RKO (cell line): ENCODE results near the gene PRRG1.
"Not testable (repeated sequence)": the region's sequence is repeated elsewhere in the genome, so short reads cannot be mapped to it uniquely, and the experiment has no call there.

ENCODE experiments used
- DNase-seq: peaks from one replicate; pipeline ENCODE4 v3.0.0-alpha.2; 2016; ENCODE audit warnings: low spot score

Gene PRRG1

DNA sequence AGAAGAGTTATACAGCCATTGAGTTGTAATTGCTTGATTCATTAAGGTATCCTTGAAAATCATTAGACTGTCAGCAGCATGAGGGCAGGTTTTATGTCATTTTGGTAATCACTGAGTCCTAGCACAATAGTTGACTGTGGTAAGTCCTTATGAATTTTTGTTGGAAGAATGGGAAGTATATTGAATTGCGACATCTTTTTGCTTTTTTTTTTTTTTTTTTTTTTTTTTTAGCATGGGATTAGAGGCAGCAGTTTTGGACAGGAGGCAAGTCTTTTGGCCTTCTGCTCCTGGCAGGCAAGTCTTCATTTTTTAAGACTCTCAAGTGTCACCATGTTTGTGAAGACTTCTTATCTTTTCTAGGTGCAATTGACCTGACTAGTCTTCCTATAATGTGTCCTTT is 29.7 kb downstream of the PRRG1 start:
- DNase-seq: no peak

DNA sequence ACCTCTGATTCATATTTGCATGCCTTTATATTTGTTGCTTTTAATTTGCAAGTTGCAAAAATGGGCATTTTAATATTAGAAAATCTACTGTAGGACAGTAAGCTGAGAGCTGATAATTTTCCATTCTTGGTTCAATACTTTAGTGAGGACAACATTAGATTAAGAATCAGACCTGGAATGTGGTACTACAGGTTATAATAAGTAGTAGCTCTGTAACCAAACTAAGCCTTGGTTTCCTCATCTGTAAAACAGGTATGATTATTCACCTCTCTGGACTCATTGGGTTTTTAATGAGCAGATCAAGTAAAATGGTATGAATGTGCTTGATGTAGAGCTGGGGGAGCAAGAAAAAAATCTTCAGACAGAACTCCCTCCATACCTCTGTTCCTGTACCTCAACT is 31.1 kb downstream of the PRRG1 start:
- no peak for DNase-seq

DNA sequence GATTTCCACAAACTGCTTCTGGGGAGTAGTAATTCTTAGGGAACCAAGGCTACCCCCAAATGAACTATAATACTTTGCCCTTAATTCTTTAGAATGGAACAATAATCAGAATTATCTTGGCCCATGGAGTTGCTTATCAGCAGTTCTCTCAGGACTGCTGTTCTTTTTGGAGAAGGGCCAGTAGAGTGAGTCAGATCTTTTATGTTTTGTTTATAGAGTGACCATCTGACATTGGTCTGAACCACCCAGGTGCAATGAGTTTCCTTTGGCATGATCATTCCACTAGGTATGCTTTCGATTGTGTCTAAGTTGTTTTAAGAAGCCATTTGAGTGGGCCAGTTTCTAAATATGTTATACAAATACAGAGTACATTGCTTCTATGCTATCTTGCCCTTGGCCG is 31.8 kb downstream of the PRRG1 start:
- peak; percentile 48 for DNase-seq

DNA sequence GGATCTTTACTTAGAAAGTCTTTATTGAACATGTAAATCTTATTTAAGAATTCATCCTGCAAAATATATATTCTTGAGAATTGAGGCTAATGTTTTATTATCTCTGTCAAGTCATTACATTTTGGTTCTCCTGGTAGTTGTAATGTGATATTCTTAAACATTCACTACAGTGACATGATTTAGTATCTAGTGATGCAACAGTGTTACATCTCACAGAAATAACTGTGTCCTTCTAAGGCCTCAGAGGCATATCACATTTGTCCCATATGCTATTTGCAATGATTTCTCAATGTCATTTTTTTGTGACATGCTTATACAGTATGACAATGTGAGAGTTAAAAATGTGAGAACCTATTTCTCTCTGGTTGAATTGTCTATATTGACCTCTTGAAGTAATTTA is 34.1 kb downstream of the PRRG1 start:
- no peak for DNase-seq

DNA sequence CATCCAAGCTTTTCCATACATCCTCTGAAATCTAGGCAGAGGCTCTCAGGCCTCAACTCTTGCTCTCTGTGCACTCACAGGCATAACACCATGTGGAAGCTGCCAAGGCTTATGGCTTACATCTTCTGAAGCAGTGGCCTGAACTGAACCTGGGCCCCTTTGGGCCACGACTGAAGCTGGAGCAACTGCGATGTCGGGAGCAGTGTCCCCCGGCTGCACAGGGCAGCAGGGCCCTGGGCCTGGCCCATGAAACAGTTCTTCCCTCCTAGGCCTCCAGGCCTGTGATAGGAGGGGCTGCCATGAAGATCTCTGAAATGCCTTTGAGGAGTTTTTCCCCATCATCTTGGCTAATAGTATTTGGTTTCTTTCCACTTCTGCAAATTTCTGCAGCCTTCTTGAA is 39.2 kb downstream of the PRRG1 start:
- DNase-seq: no peak

DNA sequence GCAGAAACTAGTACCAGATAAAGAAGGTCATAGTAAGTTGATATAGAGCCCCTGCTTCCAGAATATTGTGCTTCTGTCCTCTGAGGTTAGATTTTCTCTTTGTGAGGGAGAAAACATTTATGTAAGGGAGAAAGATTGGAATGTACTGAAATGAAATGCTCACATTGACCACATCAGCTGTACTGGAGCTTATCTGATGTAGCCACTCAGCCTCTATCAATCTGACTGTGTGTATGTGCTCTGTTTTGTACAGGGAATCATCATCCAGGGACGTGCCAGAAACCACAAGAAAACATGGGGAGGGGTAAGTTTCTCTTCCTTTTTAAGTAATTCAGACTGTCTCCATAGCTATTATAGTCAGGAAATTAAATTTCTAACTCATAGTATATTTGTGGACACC is 56.8 kb downstream of the PRRG1 start:
- DNase-seq: no peak

DNA sequence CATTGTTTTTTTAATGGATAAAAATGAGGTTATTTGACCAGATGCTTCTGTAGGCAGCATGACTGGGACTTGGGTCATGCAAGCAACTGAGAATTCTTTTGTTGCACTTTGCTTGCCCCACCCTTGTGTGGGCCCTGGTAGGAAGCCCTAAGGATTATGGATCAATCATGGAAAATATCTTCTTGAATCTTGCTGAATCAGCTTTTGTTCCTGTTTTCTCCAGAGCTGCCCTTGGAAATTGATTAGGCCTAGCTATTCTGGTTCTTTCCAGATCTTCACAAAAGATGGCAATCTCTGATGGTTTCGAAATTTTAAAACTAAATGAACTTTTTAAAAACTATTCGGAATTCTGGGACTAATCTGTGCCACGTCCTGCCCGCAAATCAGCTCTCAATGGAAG is 58.6 kb downstream of the PRRG1 start:
- no peak for DNase-seq

DNA sequence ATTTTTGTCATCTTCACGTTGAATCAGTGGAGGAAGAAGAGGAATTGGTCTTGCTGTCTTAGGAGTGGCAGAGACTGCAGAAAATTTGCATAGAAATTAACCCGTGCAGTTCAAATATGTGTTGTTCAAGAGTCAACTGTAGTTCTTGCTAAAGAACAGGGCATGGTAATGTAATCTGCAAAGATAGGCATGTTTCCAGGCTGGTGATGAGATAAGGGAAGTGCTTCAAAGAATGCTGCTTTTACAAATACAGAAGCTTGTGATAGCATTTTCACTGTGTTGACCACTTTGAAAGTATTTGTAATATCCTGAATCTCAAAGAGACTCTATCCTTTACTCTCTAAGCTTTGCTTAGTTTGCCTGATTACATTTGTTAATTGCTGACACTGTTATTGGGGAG is 60.1 kb downstream of the PRRG1 start:
- no peak for DNase-seq

DNA sequence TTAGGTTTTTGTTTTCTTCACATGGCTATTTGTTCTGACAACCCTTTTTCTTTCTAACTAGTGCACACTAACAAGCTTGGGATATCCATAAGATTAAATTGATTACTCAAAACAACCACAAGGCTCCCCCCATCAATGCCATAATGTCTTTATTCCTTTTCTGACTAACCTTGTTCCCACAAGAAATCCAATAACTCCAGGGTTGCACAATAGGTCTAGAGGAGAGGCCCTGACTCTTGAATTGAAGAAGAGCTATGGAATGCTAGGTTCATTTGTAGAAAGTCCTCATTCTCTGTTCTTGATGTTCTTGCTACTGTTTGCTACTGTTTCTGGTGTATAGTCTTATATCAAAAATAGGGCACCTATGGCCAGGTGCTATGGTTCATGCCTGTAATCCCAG is 71.0 kb downstream of the PRRG1 start:
- DNase-seq: no peak

DNA sequence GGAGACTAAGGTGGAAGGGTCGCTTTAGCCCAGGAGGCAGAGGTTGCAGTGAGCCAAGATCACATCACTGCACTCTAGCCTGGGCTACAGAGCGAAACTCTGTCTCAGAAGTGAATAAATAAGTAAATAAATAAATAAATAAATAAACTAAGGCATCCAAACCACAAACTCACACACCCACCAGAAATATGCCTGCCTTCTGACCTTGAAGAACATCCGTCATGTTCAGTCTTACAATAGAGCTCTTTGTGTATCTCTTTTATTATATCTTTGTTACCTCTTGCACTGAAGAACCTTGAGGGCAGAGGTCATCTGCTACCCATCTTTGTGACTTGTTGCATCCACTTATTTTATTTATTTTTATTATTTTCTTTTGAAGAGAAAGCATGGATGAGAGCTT is 71.6 kb downstream of the PRRG1 start:
- DNase-seq: no peak

DNA sequence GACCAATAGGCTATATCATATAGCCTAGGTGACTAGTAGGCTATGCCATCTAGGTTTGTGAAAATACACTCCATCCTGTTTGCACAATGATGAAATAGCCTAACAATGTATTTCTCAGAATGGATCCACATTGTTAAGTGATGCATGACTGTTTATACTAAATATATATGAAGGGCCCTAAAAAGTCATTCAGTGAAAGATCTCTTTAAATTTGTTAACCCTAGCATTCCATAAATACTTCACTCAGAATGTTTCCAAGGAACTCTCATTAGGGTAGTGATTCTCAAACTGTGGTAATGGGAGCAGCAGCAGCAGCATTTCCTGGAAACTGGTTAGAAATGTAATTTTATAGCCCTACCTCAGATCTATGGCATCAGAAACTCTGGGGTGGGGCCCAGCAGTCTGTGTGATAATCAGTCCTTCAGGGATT is 74.9 kb downstream of the PRRG1 start:
- DNase-seq: no peak

DNA sequence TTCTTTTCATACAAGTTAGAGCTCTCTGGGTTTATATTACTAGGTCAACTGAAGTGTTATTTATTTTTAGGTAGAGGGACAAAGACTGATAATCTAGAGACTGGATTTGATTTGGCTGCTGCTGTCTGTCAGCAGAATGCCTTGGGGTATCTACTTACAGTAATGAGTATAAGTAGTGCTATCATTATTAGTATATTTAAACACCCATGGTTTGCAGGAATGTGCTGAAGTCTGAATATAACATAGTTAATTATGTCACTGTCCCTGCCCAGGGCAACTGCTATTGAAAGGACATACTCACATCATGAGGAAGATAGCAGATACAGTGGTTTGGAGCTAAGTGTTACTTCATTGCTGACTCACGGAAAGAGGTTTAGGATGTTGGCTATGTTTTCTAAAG is 76.2 kb downstream of the PRRG1 start:
- no peak for DNase-seq

DNA sequence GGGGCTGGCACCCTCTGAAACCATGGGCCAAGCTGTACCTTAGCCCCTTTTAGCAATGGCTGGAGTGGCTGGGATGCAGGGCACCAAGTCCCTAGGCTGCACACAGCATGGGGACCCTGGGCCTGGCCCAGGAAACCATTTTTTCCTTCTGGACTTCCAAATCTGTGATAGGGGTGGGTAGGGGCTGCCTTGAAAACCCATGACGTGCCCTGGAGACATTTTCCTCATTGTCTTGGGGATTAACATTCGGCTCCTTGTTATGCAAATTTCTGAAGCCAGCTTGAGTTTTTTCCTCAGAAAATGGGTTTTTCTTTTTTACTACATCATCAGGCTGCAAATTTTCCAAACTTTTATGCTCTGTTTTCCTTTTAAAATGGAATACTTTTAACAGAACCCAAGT is 79.8 kb downstream of the PRRG1 start:
- not testable (repeated sequence) for DNase-seq

DNA sequence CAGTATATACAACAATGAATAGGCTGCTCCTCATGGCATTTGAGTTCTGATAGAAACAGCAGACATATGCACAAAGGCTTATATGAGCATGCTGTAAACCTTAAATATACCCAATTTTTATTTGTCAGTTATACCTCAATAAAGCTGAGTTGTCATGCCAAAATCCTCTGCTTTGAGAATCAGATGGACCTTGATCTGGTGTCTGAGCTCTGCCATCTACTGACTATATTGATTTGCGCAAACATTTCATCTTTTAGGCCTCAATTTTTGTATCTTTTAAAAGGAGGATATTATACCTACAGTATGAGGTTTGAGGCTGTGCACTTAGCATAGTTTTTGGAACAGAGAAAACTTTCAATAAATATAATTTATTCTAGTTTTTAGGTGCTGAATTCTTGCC is 85.2 kb downstream of the PRRG1 start:
- DNase-seq: no peak

DNA sequence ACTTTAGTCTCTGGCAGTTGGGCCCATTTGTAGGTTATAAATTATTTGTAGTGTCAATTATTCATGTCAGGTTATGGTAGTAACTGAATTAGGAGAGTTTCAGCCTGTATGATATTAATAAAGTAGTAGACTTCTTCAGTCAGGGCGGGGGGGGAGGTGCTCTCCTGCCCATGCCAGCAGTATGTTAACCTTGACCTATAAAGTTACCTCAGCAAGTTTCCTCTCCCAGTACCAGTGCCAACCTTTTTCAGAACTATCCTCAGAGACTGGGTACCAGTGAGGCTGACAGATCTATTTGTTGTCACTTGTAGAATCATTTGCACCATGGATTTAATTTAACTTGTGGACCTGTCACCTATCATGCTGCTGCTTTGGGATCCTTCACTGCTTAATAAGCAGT is 88.0 kb downstream of the PRRG1 start:
- DNase-seq: no peak

DNA sequence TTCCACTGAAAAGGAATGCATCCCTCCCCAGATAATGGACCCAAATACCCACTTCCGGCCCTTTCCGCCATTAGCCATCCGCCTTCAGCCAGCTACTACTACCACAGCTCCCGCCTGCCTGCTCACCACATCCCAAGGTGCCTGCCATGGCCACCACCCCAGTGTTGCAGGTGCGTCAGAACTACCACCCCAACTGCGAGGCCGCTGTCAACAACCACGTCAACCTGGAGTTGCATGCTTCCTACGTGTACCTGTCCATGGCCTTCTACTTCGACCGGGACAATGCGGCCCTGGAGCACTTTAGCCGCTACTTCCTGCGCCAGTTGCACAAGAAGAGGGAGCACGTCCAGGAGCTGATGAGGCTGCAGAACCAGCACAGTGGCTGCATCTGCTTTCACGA is 92.2 kb downstream of the PRRG1 start:
- DNase-seq: no peak

DNA sequence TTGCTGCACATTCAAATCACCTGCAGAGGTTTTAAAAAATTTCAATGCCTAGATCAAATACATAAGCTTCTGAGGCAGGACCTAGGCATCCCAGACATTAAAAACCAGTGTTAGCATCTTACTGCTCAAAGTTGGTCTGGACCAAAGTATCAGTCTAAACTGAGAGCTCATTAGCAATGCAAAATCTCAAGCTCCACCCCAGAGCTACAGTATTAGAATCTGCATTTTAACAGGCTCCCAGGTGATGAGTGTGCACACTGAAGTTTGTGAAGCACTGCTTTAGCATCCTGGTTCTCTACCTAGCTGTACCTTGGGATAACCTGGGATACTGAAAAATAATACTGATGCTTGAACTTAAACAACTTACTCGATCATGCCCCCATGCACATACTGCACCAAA is 96.0 kb downstream of the PRRG1 start:
- DNase-seq: no peak

DNA sequence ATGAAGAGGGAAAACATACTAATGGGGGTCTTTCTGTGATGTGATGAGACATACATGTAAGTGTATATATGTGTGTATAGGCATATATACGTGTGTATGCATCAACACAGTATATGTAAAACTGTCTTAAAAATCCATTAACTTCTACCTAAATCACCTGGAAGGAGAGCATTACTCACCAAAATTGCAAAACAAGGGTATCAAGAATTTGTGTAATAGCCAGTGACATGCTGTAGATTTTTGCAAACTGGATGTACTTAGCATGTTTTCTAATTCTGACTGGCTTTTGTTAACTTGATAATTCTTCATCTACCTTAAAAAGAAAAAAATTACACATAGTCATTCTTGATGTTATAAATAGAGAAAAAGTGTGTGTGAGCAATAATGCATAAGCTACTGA is 104.7 kb downstream of the PRRG1 start:
- DNase-seq: no peak

DNA sequence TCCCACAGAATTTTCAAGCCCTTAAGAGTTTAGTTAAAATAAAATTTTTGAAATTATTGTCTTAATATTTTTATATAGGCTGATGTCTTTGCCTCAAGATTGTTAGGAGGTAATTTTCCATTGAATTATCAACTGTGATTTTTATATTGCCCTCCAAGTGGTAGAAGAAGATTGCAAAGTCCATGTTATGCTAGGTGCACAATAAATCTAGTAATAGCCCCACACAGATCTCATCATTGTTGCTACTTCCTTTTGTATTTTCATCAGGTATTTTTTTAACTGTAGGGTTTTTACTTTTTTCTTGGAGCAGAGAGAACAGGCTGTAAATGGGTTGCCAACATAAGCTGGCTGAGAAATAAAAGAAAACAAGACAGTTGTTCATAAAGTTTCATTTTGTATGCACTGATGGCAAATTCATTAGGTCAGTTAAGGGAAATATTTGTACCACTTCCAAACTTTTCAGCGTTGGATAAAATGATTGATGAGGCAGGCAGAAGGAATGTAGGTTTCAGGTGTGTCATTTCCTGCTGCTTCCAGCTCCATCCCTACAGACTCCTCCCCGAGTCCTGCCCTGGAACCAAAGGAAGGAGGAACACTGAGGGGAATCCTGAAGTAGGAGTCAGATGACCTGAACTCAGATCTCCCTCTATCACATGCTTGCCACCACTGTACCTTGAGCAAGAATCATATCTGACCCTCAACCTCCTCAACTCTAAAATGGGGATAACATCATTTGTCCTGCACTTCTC is 105.5 kb downstream of the PRRG1 start:
- peak; percentile 61 for DNase-seq

DNA sequence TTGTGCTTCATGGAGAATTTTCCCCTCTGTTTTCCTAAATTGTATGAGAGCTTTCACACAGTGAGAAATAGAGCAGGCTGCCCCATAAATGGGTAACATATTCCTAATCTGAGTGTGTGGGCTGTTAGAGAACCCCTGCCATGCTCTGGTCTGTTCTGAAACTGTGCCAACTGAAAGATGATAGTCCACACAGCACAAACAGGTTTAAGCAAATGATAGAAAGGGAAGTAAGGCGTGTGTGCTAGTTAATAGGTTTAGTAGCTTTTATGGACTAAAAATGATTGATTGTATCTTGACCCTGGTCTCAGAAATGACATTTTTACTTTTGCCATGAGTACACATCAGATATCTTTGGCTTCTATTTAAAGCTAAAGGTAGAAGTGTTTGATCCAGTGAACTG is 106.2 kb downstream of the PRRG1 start:
- no peak for DNase-seq

DNA sequence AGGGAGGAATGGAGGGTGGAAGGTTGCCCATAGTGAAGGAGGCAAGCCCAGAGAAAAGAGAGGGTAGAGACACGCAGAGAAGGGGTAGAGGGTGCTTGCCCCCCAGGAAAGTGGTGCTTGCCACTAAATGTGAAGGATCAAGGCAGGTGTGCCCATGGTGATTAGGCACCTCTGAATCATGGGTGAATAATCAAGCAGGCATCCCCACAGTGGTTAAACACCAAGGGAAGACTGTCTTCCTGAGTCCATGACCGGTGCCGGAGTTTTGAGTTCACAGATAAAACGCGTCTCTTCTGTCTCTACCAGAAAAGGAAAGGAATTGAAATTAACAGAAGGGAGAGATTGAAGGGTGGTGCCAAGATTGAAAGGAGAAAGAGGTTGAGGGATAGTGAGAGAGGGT is 111.1 kb downstream of the PRRG1 start:
- DNase-seq: peak; percentile 2

DNA sequence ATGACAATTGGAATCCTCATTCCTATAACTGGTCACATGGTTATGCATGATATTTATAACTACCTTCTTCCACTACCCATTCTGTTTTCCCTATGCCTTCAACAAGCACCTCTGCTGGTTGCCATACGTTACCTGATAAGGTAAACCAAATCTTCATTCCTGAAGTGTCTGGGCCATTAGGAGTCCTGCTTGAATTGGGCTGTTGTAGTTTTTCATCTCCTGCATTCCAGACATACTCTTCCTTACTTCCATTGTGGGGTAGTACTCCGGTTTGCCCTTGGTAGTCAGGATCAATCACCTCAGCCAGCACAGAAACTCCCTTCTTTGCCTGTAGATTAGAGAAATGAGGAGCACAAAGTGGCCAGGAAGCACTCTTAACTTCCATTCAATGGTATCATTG is 113.2 kb downstream of the PRRG1 start:
- no peak for DNase-seq

DNA sequence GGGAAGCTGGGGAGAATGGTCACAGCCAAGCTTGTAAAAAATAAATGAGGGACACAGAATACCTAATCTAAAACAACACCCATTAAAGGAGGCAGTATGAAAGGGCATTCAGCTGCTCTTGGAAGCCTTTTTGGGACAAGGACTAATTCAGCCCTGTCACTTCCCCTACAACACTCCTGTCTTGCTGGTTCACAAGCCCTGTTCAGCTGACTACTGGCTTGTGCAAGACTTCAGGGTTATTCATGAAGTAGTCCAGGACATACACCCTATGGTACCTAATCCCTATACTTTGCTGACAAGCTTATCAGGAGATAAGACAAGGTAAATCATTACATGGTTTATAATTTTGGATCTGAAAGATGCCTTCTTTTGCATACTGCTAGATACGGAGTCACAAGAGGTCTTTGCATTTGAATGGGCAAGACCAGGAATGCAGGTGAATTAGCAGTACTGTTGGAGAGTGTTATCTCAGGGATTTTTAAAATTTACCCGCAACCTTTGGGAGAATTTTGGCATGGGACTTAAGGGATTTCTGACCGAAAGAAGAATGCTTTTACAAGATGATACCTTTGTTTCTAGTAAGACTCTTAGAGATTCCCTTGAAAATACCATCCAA is 119.1 kb downstream of the PRRG1 start:
- DNase-seq: no peak

DNA sequence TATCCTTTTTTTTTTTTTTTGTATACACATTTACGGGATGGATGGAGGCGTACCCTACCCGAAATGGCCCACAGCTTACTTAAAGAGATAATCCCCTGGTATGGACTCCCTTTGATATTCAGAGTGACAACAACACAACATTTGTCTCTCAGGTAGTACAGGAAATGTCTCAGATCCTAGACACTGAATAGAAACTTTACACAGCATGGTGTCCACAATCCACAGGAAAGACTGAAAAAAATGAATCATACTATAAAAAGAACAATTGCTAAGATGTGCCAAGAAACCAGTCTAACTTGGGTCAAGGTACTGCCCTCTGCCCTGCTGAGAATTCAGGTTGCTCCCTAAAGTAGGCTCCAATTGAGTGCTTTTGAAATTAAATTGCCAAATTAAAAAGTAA is 121.5 kb downstream of the PRRG1 start:
- DNase-seq: no peak
